GM23338 (cell line): ENCODE data around the gene UROS.

Source experiments
- EZH2 ChIP-seq: fragments of 200-600 bp; sonication (generic); IDR thresholded peaks from one replicate; pipeline ENCODE4 v1.8.0; 2017; ENCODE audit warnings: antibody characterized with exemption, mild to moderate bottlenecking, low read depth; ENCODE audit not compliant: unreplicated experiment
- EZH2phosphoT487 ChIP-seq: fragments of 200-600 bp; sonication (generic); IDR thresholded peaks from one replicate; pipeline ENCODE4 v1.8.1; 2018; ENCODE audit warnings: antibody characterized with exemption; ENCODE audit not compliant: unreplicated experiment
- JUNB ChIP-seq: IDR thresholded peaks from one replicate; pipeline ENCODE4 v1.6.1; 2016; ENCODE audit warnings: antibody characterized with exemption; ENCODE audit not compliant: unreplicated experiment
- POLR2AphosphoS5 ChIP-seq: IDR thresholded peaks from 2 replicates; pipeline ENCODE4 v1.6.1; 2016; ENCODE audit warnings: antibody characterized with exemption, low read depth
- TF ChIP-seq, protein P1 (sequence below), 2 experiments: fragments of 200-600 bp in 1 of 2; sonication (generic) in 1 of 2; conservative IDR thresholded peaks; 2 replicates each; pipeline versions ENCODE4 v1.5.1 to v1.6.1; 2016 to 2017; ENCODE audit warnings: antibody characterized with exemption in 2 of 2, low read depth in 2 of 2, mild to moderate bottlenecking in 2 of 2, moderate library complexity in 1 of 2

DNA sequence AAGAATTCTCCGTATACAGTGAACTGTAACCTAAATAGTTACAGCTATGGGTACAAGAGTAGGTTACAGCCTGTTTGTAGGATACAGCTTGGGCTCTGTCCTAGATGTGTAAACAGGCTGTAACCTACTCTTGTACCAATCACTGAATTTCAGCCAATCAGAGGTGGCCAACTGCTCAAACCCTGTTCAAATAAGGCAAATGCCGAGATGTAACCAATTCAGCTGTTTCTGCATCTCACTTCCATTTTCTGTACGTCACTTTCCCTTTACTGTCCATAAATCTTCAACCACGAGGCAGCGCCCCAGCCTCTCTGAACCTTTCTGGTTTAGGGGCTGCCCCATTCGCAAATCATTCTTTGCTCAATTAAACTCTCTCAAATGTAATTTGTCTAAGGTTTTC, 39.1 kb downstream of the UROS start:
- no peak for TF ChIP-seq JUNB
- TF ChIP-seq EZH2phosphoT487 = no peak
- TF ChIP-seq EZH2 = no peak
- TF ChIP-seq, protein P1, sequence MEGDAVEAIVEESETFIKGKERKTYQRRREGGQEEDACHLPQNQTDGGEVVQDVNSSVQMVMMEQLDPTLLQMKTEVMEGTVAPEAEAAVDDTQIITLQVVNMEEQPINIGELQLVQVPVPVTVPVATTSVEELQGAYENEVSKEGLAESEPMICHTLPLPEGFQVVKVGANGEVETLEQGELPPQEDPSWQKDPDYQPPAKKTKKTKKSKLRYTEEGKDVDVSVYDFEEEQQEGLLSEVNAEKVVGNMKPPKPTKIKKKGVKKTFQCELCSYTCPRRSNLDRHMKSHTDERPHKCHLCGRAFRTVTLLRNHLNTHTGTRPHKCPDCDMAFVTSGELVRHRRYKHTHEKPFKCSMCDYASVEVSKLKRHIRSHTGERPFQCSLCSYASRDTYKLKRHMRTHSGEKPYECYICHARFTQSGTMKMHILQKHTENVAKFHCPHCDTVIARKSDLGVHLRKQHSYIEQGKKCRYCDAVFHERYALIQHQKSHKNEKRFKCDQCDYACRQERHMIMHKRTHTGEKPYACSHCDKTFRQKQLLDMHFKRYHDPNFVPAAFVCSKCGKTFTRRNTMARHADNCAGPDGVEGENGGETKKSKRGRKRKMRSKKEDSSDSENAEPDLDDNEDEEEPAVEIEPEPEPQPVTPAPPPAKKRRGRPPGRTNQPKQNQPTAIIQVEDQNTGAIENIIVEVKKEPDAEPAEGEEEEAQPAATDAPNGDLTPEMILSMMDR (conservative IDR thresholded peaks at IDR 0.05; ENCODE audit: low read depth in 2 of 2) = no peak
- TF ChIP-seq POLR2AphosphoS5 = no peak
